NCI-H128 (cell line): ENCODE measurements around the gene C5AR1.
"Not testable (repeated sequence)": the region's sequence is repeated elsewhere in the genome, so short reads cannot be mapped to it uniquely, and the experiment has no call there.

Source experiments
- DNase-seq: peaks from one replicate; lab custom pipeline; 2025; ENCODE audit not compliant: unreplicated experiment; lab: John Stamatoyannopoulos, UW

The C5AR1 gene

GRCh38 chr19:47283405-47284059, 26.1 kb upstream of the C5AR1 start:
- no peak for DNase-seq

GRCh38 chr19:47284324-47284899, 25.2 kb upstream of the C5AR1 start:
- peak; percentile 5 for DNase-seq

- peak; percentile 90 for DNase-seq
These were observed 13.6 kb upstream of the C5AR1 start for GRCh38 chr19:47296036-47296435.

- not testable (repeated sequence) for DNase-seq
These were observed 8.8 kb upstream of the C5AR1 start for GRCh38 chr19:47300867-47301266.

GRCh38 chr19:47302249-47302648, 7.4 kb upstream of the C5AR1 start:
- no peak for DNase-seq

- DNase-seq: no peak
These were observed 5.7 kb upstream of the C5AR1 start for GRCh38 chr19:47303966-47304365.

GRCh38 chr19:47305309-47305751, 4.3 kb upstream of the C5AR1 start:
- peak; percentile 11 for DNase-seq

- no peak for DNase-seq
These were observed 3.4 kb upstream of the C5AR1 start for GRCh38 chr19:47306303-47306702.

GRCh38 chr19:47309038-47309437, 623 bp upstream of the C5AR1 start:
- DNase-seq: no peak

- DNase-seq: no peak
These were observed 662 bp downstream of the C5AR1 start for GRCh38 chr19:47310323-47310722.

GRCh38 chr19:47310819-47311218, 1.2 kb downstream of the C5AR1 start:
- no peak for DNase-seq

- no peak for DNase-seq
These were observed 2.8 kb downstream of the C5AR1 start for GRCh38 chr19:47312366-47313006.

GRCh38 chr19:47313754-47314295, 4.2 kb downstream of the C5AR1 start:
- no peak for DNase-seq

- DNase-seq: no peak
These were observed 5.6 kb downstream of the C5AR1 start for GRCh38 chr19:47315125-47315821.

- no peak for DNase-seq
These were observed 6.9 kb downstream of the C5AR1 start for GRCh38 chr19:47316513-47316912.

- DNase-seq: no peak
These were observed 10.5 kb downstream of the C5AR1 start for GRCh38 chr19:47319923-47320871.

- DNase-seq: no peak
These were observed 12.0 kb downstream of the C5AR1 start for GRCh38 chr19:47321630-47322029.

GRCh38 chr19:47322058-47322457, 12.4 kb downstream of the C5AR1 start:
- DNase-seq: no peak

GRCh38 chr19:47323409-47323808, 13.7 kb downstream of the C5AR1 start:
- no peak for DNase-seq

GRCh38 chr19:47323872-47324271, 14.2 kb downstream of the C5AR1 start:
- no peak for DNase-seq
